Stimulated activated CD4-positive, alpha-beta T cell treated with anti-CD3 and anti-CD28 coated beads, TNF-alpha, amount 100 ng/mL, for 1 hour (primary cell): ENCODE data around the gene PLA2G10.
"Not testable (repeated sequence)": the region's sequence is repeated elsewhere in the genome, so short reads cannot be mapped to it uniquely, and the experiment has no call there.

Experiments used
- DNase-seq, 3 donors: peaks; one replicate each; pipeline ENCODE4 v3.0.0-alpha.2; 2020; ENCODE audit warnings: low read depth in 3 of 3, low spot score in 1 of 3

Gene PLA2G10

GRCh38 chr16:14667347-14668266 lies 26.5 kb downstream of the PLA2G10 start:
- no peak for DNase-seq

GRCh38 chr16:14658063-14658462 lies 36.0 kb downstream of the PLA2G10 start:
- no peak for DNase-seq

- no peak for DNase-seq
Measured at GRCh38 chr16:14652726-14653125, 41.4 kb downstream of the PLA2G10 start.

GRCh38 chr16:14650629-14651028 lies 43.5 kb downstream of the PLA2G10 start:
- no peak for DNase-seq

- no peak for DNase-seq
Measured at GRCh38 chr16:14649816-14650215, 44.3 kb downstream of the PLA2G10 start.

- no peak for DNase-seq
Measured at GRCh38 chr16:14641926-14642325, 52.2 kb downstream of the PLA2G10 start.

- no peak for DNase-seq
Measured at GRCh38 chr16:14641206-14641605, 52.9 kb downstream of the PLA2G10 start.

GRCh38 chr16:14640538-14640937 lies 53.6 kb downstream of the PLA2G10 start:
- DNase-seq = no peak

GRCh38 chr16:14636951-14637240 lies 57.2 kb downstream of the PLA2G10 start:
- not testable (repeated sequence) for DNase-seq

- not testable (repeated sequence) for DNase-seq
Measured at GRCh38 chr16:14636179-14636950, 57.7 kb downstream of the PLA2G10 start.

- DNase-seq = no peak
Measured at GRCh38 chr16:14635395-14636165, 58.5 kb downstream of the PLA2G10 start.

- DNase-seq = no peak
Measured at GRCh38 chr16:14634389-14634725, 59.8 kb downstream of the PLA2G10 start.

GRCh38 chr16:14632693-14633569 lies 61.2 kb downstream of the PLA2G10 start, which contains the start of gene BFAR:
TSS of gene BFAR (plus strand) at chr16:14632951. CDS start at chr16:14644347, 11,396 bp downstream.
- peak; percentile 97 to 99 (median 98) for DNase-seq

- DNase-seq = not testable (repeated sequence)
Measured at GRCh38 chr16:14630620-14631330, 63.3 kb downstream of the PLA2G10 start.

- DNase-seq = peak; percentile 95 to 97 (median 96)
Measured at GRCh38 chr16:14629919-14630619, 64.0 kb downstream of the PLA2G10 start, which contains the start of gene PARN. TSS of gene PARN (minus strand) at chr16:14630260. CDS start at chr16:14630125, 135 bp downstream.

GRCh38 chr16:14629612-14629918 lies 64.5 kb downstream of the PLA2G10 start:
- DNase-seq = no peak

GRCh38 chr16:14628806-14629611 lies 65.1 kb downstream of the PLA2G10 start:
- no peak for DNase-seq

GRCh38 chr16:14627078-14627477 lies 67.0 kb downstream of the PLA2G10 start:
- DNase-seq = no peak
